Keratinocyte (primary cell): ENCODE data around the gene ZYG11A. TPM values are rescaled to one million over a fixed set of nuclear protein-coding genes. Genes with fewer than 3 reads are reported as not detected.

Source experiments
- DNase-seq: peaks from one replicate; pipeline ENCODE4 v3.0.0-alpha.2; 2011; ENCODE audit warnings: low read depth, missing footprints, low spot score
- FAIRE-seq: peaks from 2 replicates; lab custom pipeline; 2011; peaks lifted over from hg19 to GRCh38; lab: Jason Lieb, UNC
- H2AFZ ChIP-seq: 2 replicates; pipeline ENCODE4 v1.6.0; 2012; ENCODE audit warnings: low read length, control low read depth, inconsistent platforms; ENCODE audit not compliant: control insufficient read depth
- H3K27ac ChIP-seq: 2 replicates; pipeline ENCODE4 v1.5.1; 2011; ENCODE audit warnings: low read length; ENCODE audit not compliant: control insufficient read depth, insufficient read depth
- H3K27me3 ChIP-seq: 3 replicates; pipeline ENCODE4 v1.6.0; 2011; ENCODE audit warnings: low read length; ENCODE audit not compliant: control insufficient read depth, insufficient read depth; ENCODE audit errors: extremely low read depth
- H3K36me3 ChIP-seq, 2 experiments: 2 replicates in 1 of 2; 3 replicates in 1 of 2; pipeline ENCODE4 v1.5.1; 2011; ENCODE audit warnings: low read length in 2 of 2, mild to moderate bottlenecking in 1 of 2; ENCODE audit not compliant: control insufficient read depth in 2 of 2, insufficient read depth in 2 of 2; ENCODE audit errors: extremely low read depth in 1 of 2
- H3K4me1 ChIP-seq: 3 replicates; pipeline ENCODE4 v1.5.1; 2011; ENCODE audit warnings: low read length; ENCODE audit not compliant: control insufficient read depth, insufficient read depth; ENCODE audit errors: extremely low read depth
- H3K4me2 ChIP-seq: 3 replicates; pipeline ENCODE4 v1.6.0; 2011; ENCODE audit warnings: low read depth, low read length; ENCODE audit not compliant: control insufficient read depth, insufficient read depth; ENCODE audit errors: extremely low read depth
- H3K4me3 ChIP-seq, 3 experiments: fragments of 200-600 bp in 1 of 3; sonication (generic) in 1 of 3; 2 replicates in 2 of 3; 3 replicates in 1 of 3; pipeline ENCODE4 v1.5.1; 2011 to 2016; ENCODE audit warnings: low read length in 3 of 3, mild to moderate bottlenecking in 3 of 3, control low read depth in 2 of 3, inconsistent platforms in 1 of 3, low read depth in 1 of 3, mixed read lengths in 1 of 3, mixed run types in 1 of 3, moderate library complexity in 1 of 3; ENCODE audit not compliant: control insufficient read depth in 2 of 3, insufficient read depth in 2 of 3; ENCODE audit errors: extremely low read depth in 1 of 3
- H3K79me2 ChIP-seq: 2 replicates; pipeline ENCODE4 v1.6.0; 2012; ENCODE audit warnings: low read length; ENCODE audit not compliant: control insufficient read depth, insufficient read depth
- H3K9ac ChIP-seq: 3 replicates; pipeline ENCODE4 v1.6.0; 2011; ENCODE audit warnings: low read length; ENCODE audit not compliant: control insufficient read depth, insufficient read depth; ENCODE audit errors: extremely low read depth
- H3K9me1 ChIP-seq: 3 replicates; pipeline ENCODE4 v1.6.0; 2011; ENCODE audit warnings: low read length; ENCODE audit not compliant: control insufficient read depth, insufficient read depth; ENCODE audit errors: extremely low read depth
- H3K9me3 ChIP-seq: 2 replicates; pipeline ENCODE4 v1.5.1; 2012; ENCODE audit warnings: low read depth, low read length; ENCODE audit not compliant: control insufficient read depth
- H4K20me1 ChIP-seq: 3 replicates; pipeline ENCODE4 v1.6.0; 2011; ENCODE audit warnings: low read length; ENCODE audit not compliant: control insufficient read depth, insufficient read depth; ENCODE audit errors: extremely low read depth
- EZH2 ChIP-seq: IDR thresholded peaks from one replicate; pipeline ENCODE4 v1.6.1; 2012; ENCODE audit warnings: inconsistent platforms, mild to moderate bottlenecking, low read length, moderate library complexity
- dilution Hi-C: fragments of 300-500 bp; cut with MboI; formaldehyde crosslinking; loops from one replicate; pipeline ENCODE4 v1.7.0; 2020; ENCODE audit warnings: low sequenced_read_pairs; ENCODE audit not compliant: extremely low pct_ligation_motif_present
- polyA plus RNA-seq, 5 experiments: library from polyadenylated mRNA; depleted of rRNA in 3 of 5; stranded (reverse) in 3 of 5; stranded (forward) in 1 of 5; unstranded in 1 of 5; fragments of >200 nt; gene quantifications; 1 replicate in 1 of 5; 2 replicates in 3 of 5; 3 replicates in 1 of 5; pipeline versions ENCODE4 v1.2.1 to v1.2.3, GENCODE V29; 2011 to 2012; ENCODE audit warnings: missing spikeins in 2 of 5, low read depth in 1 of 5, low replicate concordance in 1 of 5
- TF ChIP-seq, protein P1 (sequence below), 3 experiments: IDR thresholded peaks in 1 of 3; conservative IDR thresholded peaks in 1 of 3; optimal IDR thresholded peaks in 1 of 3; 2 replicates in 2 of 3; 3 replicates in 1 of 3; pipeline versions ENCODE3 to v1.5.1; 2011; ENCODE audit warnings: low read length in 3 of 3, mild to moderate bottlenecking in 3 of 3, moderate library complexity in 2 of 3, control low read depth in 1 of 3, inconsistent platforms in 1 of 3; ENCODE audit not compliant: insufficient read depth in 2 of 3; ENCODE audit errors: extremely low read depth in 1 of 3

ZYG11A gene
- polyA plus RNA-seq, 1 donor (not counting 4 experiments of a cell fraction or from before 2014, with no cell fraction given): 0.64 TPM

GRCh38 chr1:52913014-52913413, 70.5 kb downstream of the ZYG11A start:
- FAIRE-seq: no peak
- Histone ChIP-seq H3K9ac (no peak overlapping the region), H3K36me3 (peaks cover 0 to 2% of the 10 kb centered on the region in 2 experiments), H3K4me1 (no peaks in the 10 kb centered on the region), H4K20me1 (no peaks in the 10 kb centered on the region), H3K9me1 (no peaks in the 10 kb centered on the region), H3K27me3 (no peaks in the 10 kb centered on the region), H3K9me3 (no peaks in the 10 kb centered on the region), H3K27ac (no peak overlapping the region), H3K4me3 (no peak overlapping the region), H3K79me2 (no peaks in the 10 kb centered on the region), H2AFZ (no peak overlapping the region), H3K4me2 (no peak overlapping the region)
- DNase-seq: no peak
- no peak for TF ChIP-seq EZH2
- TF ChIP-seq, protein P1, sequence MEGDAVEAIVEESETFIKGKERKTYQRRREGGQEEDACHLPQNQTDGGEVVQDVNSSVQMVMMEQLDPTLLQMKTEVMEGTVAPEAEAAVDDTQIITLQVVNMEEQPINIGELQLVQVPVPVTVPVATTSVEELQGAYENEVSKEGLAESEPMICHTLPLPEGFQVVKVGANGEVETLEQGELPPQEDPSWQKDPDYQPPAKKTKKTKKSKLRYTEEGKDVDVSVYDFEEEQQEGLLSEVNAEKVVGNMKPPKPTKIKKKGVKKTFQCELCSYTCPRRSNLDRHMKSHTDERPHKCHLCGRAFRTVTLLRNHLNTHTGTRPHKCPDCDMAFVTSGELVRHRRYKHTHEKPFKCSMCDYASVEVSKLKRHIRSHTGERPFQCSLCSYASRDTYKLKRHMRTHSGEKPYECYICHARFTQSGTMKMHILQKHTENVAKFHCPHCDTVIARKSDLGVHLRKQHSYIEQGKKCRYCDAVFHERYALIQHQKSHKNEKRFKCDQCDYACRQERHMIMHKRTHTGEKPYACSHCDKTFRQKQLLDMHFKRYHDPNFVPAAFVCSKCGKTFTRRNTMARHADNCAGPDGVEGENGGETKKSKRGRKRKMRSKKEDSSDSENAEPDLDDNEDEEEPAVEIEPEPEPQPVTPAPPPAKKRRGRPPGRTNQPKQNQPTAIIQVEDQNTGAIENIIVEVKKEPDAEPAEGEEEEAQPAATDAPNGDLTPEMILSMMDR (optimal IDR thresholded peaks at IDR 0.05 in 1 of 3, IDR thresholded peaks at IDR 0.05 in 1 of 3, conservative IDR thresholded peaks at IDR 0.05 in 1 of 3; ENCODE audit: extremely low read depth in 1 of 3, insufficient read depth in 2 of 3, low read length in 3 of 3): no peak
- dilution Hi-C loops: no loop called here

DNA sequence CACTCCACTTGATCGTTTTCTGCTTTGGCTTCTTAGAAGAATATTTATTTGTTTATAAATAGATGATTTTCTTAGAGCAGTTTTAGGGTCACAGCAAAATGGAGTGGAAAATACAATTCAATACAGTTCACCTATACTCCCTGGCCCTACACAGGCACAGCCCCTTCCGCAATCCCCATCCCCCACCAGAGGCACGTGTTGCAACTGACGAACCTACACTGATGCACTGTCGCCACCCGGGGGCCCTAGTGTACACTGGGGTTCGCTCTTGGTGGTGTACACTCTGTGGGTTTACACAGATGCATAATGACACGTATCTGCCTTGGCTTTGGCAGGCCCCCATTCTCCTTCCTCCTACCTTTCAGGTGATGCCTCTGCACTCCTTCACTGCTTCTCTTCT, 71.0 kb downstream of the ZYG11A start:
- H3K4me1 ChIP-seq: no peaks in the 10 kb centered on the region
- H3K9me1 ChIP-seq: no peaks in the 10 kb centered on the region
- H3K4me2 ChIP-seq: no peak overlapping the region
- H3K9ac ChIP-seq: no peak overlapping the region
- H3K79me2 ChIP-seq: no peaks in the 10 kb centered on the region
- no peaks in the 10 kb centered on the region for H3K27me3 ChIP-seq
- no peak overlapping the region for H2AFZ ChIP-seq
- H4K20me1 ChIP-seq: no peaks in the 10 kb centered on the region
- H3K9me3 ChIP-seq: no peaks in the 10 kb centered on the region
- TF ChIP-seq EZH2: no peak
- TF ChIP-seq, protein P1 (optimal IDR thresholded peaks at IDR 0.05 in 1 of 3, IDR thresholded peaks at IDR 0.05 in 1 of 3, conservative IDR thresholded peaks at IDR 0.05 in 1 of 3; ENCODE audit: extremely low read depth in 1 of 3, insufficient read depth in 2 of 3, low read length in 3 of 3): peak in 1 of 3 experiments; percentile 35
- H3K36me3 ChIP-seq: peaks cover 0 to 2% of the 10 kb centered on the region in 2 experiments
- dilution Hi-C loops: no loop called here
- no peak overlapping the region for H3K27ac ChIP-seq
- DNase-seq (no peak), FAIRE-seq (no peak)
- H3K4me3 ChIP-seq: no peak overlapping the region
